ENCODE measurements around the gene ENC1. TPM values are rescaled to one million over a fixed set of nuclear protein-coding genes. Genes with fewer than 3 reads are reported as not detected.
A peak's percentile ranks its signal among the peaks of the same experiment; 100 is the strongest.

Gene ENC1
- total and polyA plus RNA-seq, 2 donors from 2014 or later: 5.3 to 7.5 TPM

DNA sequence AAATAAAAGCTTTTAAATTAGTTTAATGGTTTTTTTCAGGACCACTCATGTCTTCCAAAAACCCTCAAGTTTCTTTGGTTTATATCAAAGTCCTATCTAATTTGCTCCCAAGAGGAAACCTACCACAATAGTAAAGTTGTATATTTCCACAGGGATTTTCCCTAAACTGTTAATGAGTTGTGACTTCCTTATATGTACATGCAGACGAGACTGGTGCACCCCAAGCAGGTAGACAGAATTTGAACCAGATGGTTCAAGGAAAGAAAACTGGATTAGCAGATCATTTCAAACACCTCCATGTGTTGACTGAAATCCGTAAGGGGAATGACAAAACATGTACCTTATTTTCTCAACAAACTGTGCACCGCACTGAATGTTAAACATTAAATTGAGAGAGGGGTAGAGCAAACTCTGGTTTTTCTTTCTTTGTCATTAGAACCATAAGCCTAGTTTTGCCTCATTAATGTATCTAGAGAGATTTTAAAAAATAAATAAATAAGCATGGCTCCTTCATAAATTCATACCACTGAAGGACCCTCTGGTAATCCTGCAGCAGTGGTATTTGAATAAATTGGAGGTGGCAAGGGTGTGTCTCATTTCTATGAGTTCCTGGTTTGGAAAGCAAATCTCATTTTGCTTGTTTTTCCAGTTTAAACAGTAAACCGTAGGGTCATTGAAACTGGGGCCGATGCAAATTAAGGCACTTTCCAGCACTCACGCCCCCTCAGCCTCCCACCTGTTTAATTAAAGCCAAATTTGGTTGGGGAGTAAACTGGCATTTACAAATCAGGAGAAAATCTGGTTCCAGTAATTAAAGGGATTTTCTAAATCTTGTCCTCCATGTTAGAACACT lies 51.1 kb downstream of the ENC1 start:
- H3K4me3 ChIP-seq (ENCODE audit: low read length in 3 of 3): no peak overlapping the region

DNA sequence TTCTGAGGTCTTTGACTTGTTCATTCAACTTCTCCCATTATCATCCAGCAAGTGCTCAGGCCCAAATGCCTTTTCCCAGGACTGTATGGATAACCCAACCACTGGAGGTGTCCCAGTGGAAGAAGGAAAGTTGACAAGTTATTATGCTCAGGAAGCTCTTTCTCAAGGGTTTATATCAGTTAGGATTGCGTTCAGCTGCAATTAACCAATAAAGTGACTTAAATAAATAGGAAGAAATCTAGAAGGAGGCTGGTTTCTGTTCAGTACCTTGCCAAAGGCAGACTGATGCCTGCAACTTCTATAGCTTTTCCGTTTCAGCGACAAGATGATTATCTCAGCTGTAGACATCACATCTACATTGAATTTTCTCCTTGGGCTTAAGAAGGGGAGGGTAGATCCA lies 52.1 kb downstream of the ENC1 start:
- TF ChIP-seq, protein P1, sequence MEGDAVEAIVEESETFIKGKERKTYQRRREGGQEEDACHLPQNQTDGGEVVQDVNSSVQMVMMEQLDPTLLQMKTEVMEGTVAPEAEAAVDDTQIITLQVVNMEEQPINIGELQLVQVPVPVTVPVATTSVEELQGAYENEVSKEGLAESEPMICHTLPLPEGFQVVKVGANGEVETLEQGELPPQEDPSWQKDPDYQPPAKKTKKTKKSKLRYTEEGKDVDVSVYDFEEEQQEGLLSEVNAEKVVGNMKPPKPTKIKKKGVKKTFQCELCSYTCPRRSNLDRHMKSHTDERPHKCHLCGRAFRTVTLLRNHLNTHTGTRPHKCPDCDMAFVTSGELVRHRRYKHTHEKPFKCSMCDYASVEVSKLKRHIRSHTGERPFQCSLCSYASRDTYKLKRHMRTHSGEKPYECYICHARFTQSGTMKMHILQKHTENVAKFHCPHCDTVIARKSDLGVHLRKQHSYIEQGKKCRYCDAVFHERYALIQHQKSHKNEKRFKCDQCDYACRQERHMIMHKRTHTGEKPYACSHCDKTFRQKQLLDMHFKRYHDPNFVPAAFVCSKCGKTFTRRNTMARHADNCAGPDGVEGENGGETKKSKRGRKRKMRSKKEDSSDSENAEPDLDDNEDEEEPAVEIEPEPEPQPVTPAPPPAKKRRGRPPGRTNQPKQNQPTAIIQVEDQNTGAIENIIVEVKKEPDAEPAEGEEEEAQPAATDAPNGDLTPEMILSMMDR (IDR thresholded peaks at IDR 0.05; ENCODE audit: borderline replicate concordance, extremely low read depth, insufficient read depth): no peak
- H3K4me1 ChIP-seq (ENCODE audit: control insufficient read depth in 2 of 3, insufficient read depth in 2 of 3, low read depth in 1 of 3, low read length in 3 of 3): peaks cover 0 to 3% (median 0%) of the 10 kb centered on the region in 3 donors
- no peak overlapping the region for H3K4me3 ChIP-seq (ENCODE audit: low read length in 3 of 3)
- no peak for DNase-seq
- H3K27ac ChIP-seq (ENCODE audit: low read depth in 2 of 2, low read length in 2 of 2): no peak overlapping the region
- no peak for FAIRE-seq
- no peaks in the 10 kb centered on the region for H3K9me3 ChIP-seq (ENCODE audit: control insufficient read depth in 2 of 3, insufficient read depth in 1 of 3, low read length in 3 of 3)
- no peaks in the 10 kb centered on the region for H3K27me3 ChIP-seq (ENCODE audit: control insufficient read depth, insufficient read depth, low read length)
- no peaks in the 10 kb centered on the region for H3K36me3 ChIP-seq (ENCODE audit: control insufficient read depth in 2 of 3, insufficient read depth in 3 of 3, low read length in 3 of 3)
- intact Hi-C loops (cut with DNase I): loop anchor here (10.0 kb wide), 1 partner anchor 46 kb away; no protein-coding TSS in a partner anchor
- no peak overlapping the region for H3K9ac ChIP-seq (ENCODE audit: low read length in 3 of 3)

More for the DNA sequence above, 51.1 kb downstream of the ENC1 start:
- Histone ChIP-seq H3K36me3 (ENCODE audit: control insufficient read depth in 2 of 3, insufficient read depth in 3 of 3, low read length in 3 of 3) (no peaks in the 10 kb centered on the region), H3K4me1 (ENCODE audit: control insufficient read depth in 2 of 3, insufficient read depth in 2 of 3, low read depth in 1 of 3, low read length in 3 of 3) (peaks cover 0 to 3% (median 0%) of the 10 kb centered on the region in 3 donors), H3K27me3 (ENCODE audit: control insufficient read depth, insufficient read depth, low read length) (no peaks in the 10 kb centered on the region), H3K27ac (ENCODE audit: low read depth in 2 of 2, low read length in 2 of 2) (no peak overlapping the region), H3K9ac (ENCODE audit: low read length in 3 of 3) (no peak overlapping the region), H3K9me3 (ENCODE audit: control insufficient read depth in 2 of 3, insufficient read depth in 1 of 3, low read length in 3 of 3) (no peaks in the 10 kb centered on the region)
- DNase-seq (peak in 1 of 5 donors; percentile 29), FAIRE-seq (no peak)
- intact Hi-C loops (cut with DNase I): loop anchor here (10.0 kb wide), 1 partner anchor 45 kb away; no protein-coding TSS in a partner anchor
- TF ChIP-seq, protein P1 (IDR thresholded peaks at IDR 0.05; ENCODE audit: borderline replicate concordance, extremely low read depth, insufficient read depth): no peak

DNA sequence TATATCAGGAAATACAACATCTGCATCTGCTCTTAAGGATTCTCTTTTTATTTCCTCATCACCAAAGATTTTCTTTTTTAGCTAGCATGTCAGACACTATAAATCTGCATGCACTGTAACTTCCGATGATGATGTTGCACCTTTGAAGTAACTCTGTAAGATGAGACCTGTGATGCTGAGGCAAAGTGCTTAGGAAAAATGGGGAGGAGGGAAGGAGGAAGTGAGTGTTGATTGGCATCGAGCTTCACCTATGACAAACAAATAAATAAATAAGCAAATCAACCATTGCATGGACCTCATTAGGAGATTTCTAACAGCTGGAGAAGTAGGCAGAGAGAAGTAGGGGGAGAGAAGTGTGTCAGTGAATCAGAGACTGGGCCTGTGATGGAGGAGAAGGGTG lies 52.6 kb downstream of the ENC1 start:
- H3K36me3 ChIP-seq (ENCODE audit: control insufficient read depth in 2 of 3, insufficient read depth in 3 of 3, low read length in 3 of 3): no peaks in the 10 kb centered on the region
- no peak overlapping the region for H3K9ac ChIP-seq (ENCODE audit: low read length in 3 of 3)
- H3K27me3 ChIP-seq (ENCODE audit: control insufficient read depth, insufficient read depth, low read length): no peaks in the 10 kb centered on the region
- H3K27ac ChIP-seq (ENCODE audit: low read depth in 2 of 2, low read length in 2 of 2): no peak overlapping the region
- no peaks in the 10 kb centered on the region for H3K9me3 ChIP-seq (ENCODE audit: control insufficient read depth in 2 of 3, insufficient read depth in 1 of 3, low read length in 3 of 3)
- TF ChIP-seq, protein P1 (IDR thresholded peaks at IDR 0.05; ENCODE audit: borderline replicate concordance, extremely low read depth, insufficient read depth): no peak
- DNase-seq (peak in 1 of 5 donors; percentile 51), FAIRE-seq (no peak)
- intact Hi-C loops (cut with DNase I): loop anchor here (10.0 kb wide), 1 partner anchor 47 kb away; no protein-coding TSS in a partner anchor
- H3K4me1 ChIP-seq (ENCODE audit: control insufficient read depth in 2 of 3, insufficient read depth in 2 of 3, low read depth in 1 of 3, low read length in 3 of 3): peaks cover 0 to 3% (median 0%) of the 10 kb centered on the region in 3 donors
- no peak overlapping the region for H3K4me3 ChIP-seq (ENCODE audit: low read length in 3 of 3)
